ENCODE measurements around the gene COPZ1. TPM values are rescaled to one million over a fixed set of nuclear protein-coding genes. Genes with fewer than 3 reads are reported as not detected.
A peak's percentile ranks its signal among the peaks of the same experiment; 100 is the strongest.

COPZ1 gene
- total RNA-seq, 1 experiment from 2014 or later: 104 TPM

DNA sequence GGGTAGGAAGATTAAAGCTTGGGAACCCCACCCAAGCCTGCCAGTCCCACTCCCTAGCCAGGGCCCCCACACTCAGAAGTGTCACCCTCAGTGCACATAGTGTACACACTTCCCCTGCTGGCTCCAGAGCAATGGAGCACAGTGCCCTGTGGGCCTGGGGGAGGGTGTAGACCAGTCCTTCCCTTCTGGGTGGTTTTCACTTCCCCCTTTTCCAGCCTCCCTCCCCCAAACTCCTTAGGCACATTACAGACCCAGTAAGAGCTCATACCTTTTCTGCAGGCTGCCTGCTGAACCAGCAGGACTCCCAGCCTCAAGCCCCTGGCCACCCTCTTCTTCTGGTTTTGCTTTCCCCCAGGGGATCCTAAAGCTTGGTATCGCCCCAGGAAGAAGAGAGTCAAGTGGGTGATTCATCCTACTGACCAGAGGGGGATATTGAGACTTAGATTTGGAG is 59.7 kb downstream of the COPZ1 start, which contains the start of gene ZNF385A:
TSS of gene ZNF385A (minus strand) at position 143 of the 451 bp plus-strand sequence. CDS start 219 bp downstream, outside the sequence.
- no peaks in the 10 kb centered on the region for H3K9me3 ChIP-seq (ENCODE audit: control insufficient read depth, low read depth, low read length)
- H3K4me2 ChIP-seq (ENCODE audit: insufficient read depth, insufficient read length, low read length): peak within 1 kb of the TSS; percentile 17
- no peak within 1 kb of the TSS for H3K14ac ChIP-seq (ENCODE audit: insufficient read depth, low read length)
- H2BK5ac ChIP-seq (ENCODE audit: insufficient read length, low read length): no peak within 1 kb of the TSS
- H2BK12ac ChIP-seq (ENCODE audit: insufficient read length, low read depth, low read length): no peak within 1 kb of the TSS
- Mint-ChIP-seq H3K36me3 (ENCODE audit: insufficient read depth in 1 of 3, low read depth in 3 of 3) (peaks cover 2 to 23% (median 8%) of the 10 kb centered on the region in 3 experiments; a peak in 6 of 7 replicates), H3K4me1 (peaks cover 59 to 62% of the 10 kb centered on the region in 2 experiments), H3K4me3 (peak within 1 kb of the TSS; percentile 25 to 60), H3K9me3 (no peaks in the 10 kb centered on the region), H3K27me3 (ENCODE audit: low read depth) (no peaks in the 10 kb centered on the region), H3K27ac (peak within 1 kb of the TSS in 2 of 3 experiments; percentile 66 to 79; a peak in 3 of 7 replicates)
- H3K18ac ChIP-seq (ENCODE audit: insufficient read length, low read depth, low read length): no peak within 1 kb of the TSS
- H4K5ac ChIP-seq (ENCODE audit: insufficient read length, low read depth, low read length): no peak within 1 kb of the TSS
- H3K56ac ChIP-seq (ENCODE audit: insufficient read length, low read depth, low read length): no peak within 1 kb of the TSS
- H4K8ac ChIP-seq (replicated peaks; ENCODE audit: insufficient read length, low read depth, low read length): no peak within 1 kb of the TSS
- TF ChIP-seq, protein P1, sequence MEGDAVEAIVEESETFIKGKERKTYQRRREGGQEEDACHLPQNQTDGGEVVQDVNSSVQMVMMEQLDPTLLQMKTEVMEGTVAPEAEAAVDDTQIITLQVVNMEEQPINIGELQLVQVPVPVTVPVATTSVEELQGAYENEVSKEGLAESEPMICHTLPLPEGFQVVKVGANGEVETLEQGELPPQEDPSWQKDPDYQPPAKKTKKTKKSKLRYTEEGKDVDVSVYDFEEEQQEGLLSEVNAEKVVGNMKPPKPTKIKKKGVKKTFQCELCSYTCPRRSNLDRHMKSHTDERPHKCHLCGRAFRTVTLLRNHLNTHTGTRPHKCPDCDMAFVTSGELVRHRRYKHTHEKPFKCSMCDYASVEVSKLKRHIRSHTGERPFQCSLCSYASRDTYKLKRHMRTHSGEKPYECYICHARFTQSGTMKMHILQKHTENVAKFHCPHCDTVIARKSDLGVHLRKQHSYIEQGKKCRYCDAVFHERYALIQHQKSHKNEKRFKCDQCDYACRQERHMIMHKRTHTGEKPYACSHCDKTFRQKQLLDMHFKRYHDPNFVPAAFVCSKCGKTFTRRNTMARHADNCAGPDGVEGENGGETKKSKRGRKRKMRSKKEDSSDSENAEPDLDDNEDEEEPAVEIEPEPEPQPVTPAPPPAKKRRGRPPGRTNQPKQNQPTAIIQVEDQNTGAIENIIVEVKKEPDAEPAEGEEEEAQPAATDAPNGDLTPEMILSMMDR (conservative IDR thresholded peaks at IDR 0.05): no peak
- no peak within 1 kb of the TSS for H3K27ac ChIP-seq (ENCODE audit: insufficient read length, low read depth, low read length)
- no peaks in the 10 kb centered on the region for H3K79me1 ChIP-seq (ENCODE audit: insufficient read depth, low read depth, low read length, poor library complexity, severe bottlenecking)
- H2BK120ac ChIP-seq (ENCODE audit: low read depth, low read length, poor library complexity, severe bottlenecking): no peak within 1 kb of the TSS
- H2AFZ ChIP-seq (ENCODE audit: low read length): no peak within 1 kb of the TSS
- H3K4ac ChIP-seq (ENCODE audit: low read depth, low read length): no peak within 1 kb of the TSS
- H2BK20ac ChIP-seq (ENCODE audit: low read depth, low read length, poor library complexity, severe bottlenecking): no peak within 1 kb of the TSS
- H3K23me2 ChIP-seq (ENCODE audit: insufficient read length, low read depth, low read length, poor library complexity, severe bottlenecking): peaks cover 8% of the 10 kb centered on the region
- H3K4me1 ChIP-seq (ENCODE audit: insufficient read depth, low read length): peaks cover 25% of the 10 kb centered on the region
- H3K27me3 ChIP-seq (ENCODE audit: insufficient read depth, low read length): no peaks in the 10 kb centered on the region
- H3T11ph ChIP-seq (ENCODE audit: low read length): no peak within 1 kb of the TSS
- H2BK15ac ChIP-seq (ENCODE audit: low read depth, low read length): no peak within 1 kb of the TSS
- H3K79me2 ChIP-seq (ENCODE audit: insufficient read depth, low read length): no peaks in the 10 kb centered on the region; the same call in 1 of the 2 replicates
- no peak within 1 kb of the TSS for H3K23ac ChIP-seq (ENCODE audit: insufficient read length, low read depth, low read length)
- H3K9ac ChIP-seq (ENCODE audit: extremely low read depth, insufficient read length, low read length): no peak within 1 kb of the TSS
- WGBS (ENCODE audit: extremely low coverage, insufficient read length, low lambda C conversion rate): no CpG with 5 or more reads among the region's 1 CpG
- DNase-seq: no peak
- no peak within 1 kb of the TSS for H4K91ac ChIP-seq (ENCODE audit: insufficient read length, low read depth, low read length)
- no peak within 1 kb of the TSS for H2AK5ac ChIP-seq (ENCODE audit: insufficient read length, low read length)
- H4K20me1 ChIP-seq (ENCODE audit: control insufficient read depth, insufficient read depth, insufficient read length): no peaks in the 10 kb centered on the region

Measured in H9 (cell line).